Epithelial cell of proximal tubule (primary cell): ENCODE data around the gene PCDH8. TPM values are rescaled to one million over a fixed set of nuclear protein-coding genes. Genes with fewer than 3 reads are reported as not detected.
A peak's percentile ranks its signal among the peaks of the same experiment; 100 is the strongest.

Experiments
- DNase-seq: peaks from one replicate; pipeline ENCODE4 v3.0.0-alpha.2; 2011; ENCODE audit warnings: low read depth
- H3K4me3 ChIP-seq: 2 replicates; pipeline ENCODE4 v1.5.1; 2011; ENCODE audit warnings: low read depth, mild to moderate bottlenecking, low read length
- CTCF ChIP-seq: conservative IDR thresholded peaks from 2 replicates; pipeline ENCODE4 v1.5.1; 2012; ENCODE audit warnings: low read depth, mild to moderate bottlenecking, low read length
- total RNA-seq: library from RNA; depleted of rRNA; stranded (reverse); fragments of >200 nt; gene quantifications from 2 replicates; pipeline ENCODE4 v1.2.3, GENCODE V29; 2015

PCDH8 gene
- total RNA-seq, 1 donor from 2014 or later = 2.0 TPM

GRCh38 chr13:52846567-52847321 lies 1.7 kb downstream of the PCDH8 start:
- H3K4me3 ChIP-seq = no peak overlapping the region
- peak; percentile 35 for TF ChIP-seq CTCF
- DNase-seq = no peak

- DNase-seq = no peak
These were observed 2.5 kb downstream of the PCDH8 start for GRCh38 chr13:52845766-52846566.

GRCh38 chr13:52845334-52845761 lies 3.1 kb downstream of the PCDH8 start:
- no peak overlapping the region for H3K4me3 ChIP-seq
- TF ChIP-seq CTCF = peak; percentile 35
- DNase-seq = no peak

More at GRCh38 chr13:52845766-52846566, 2.5 kb downstream of the PCDH8 start:
- H3K4me3 ChIP-seq = no peak overlapping the region
- TF ChIP-seq CTCF = peak; percentile 23

GRCh38 chr13:52844836-52845235 lies 3.6 kb downstream of the PCDH8 start:
- no peak for TF ChIP-seq CTCF
- DNase-seq = no peak
- no peak overlapping the region for H3K4me3 ChIP-seq

- no peak overlapping the region for H3K4me3 ChIP-seq
- no peak for TF ChIP-seq CTCF
- DNase-seq = no peak
These were observed 6.0 kb downstream of the PCDH8 start for GRCh38 chr13:52842441-52842840.

GRCh38 chr13:52840066-52840465 lies 8.4 kb downstream of the PCDH8 start:
- no peak overlapping the region for H3K4me3 ChIP-seq
- no peak for DNase-seq
- TF ChIP-seq CTCF = no peak
